H1 (cell line): Measurements from ENCODE around the gene FAM81A. TPM values are rescaled to one million over a fixed set of nuclear protein-coding genes. Genes with fewer than 3 reads are reported as not detected.

Experiments
- CTCF ChIA-PET: fragments of 300-600 bp; sonication (Branson Sonifier 250); formaldehyde crosslinking; loops from one replicate; lab custom pipeline; 2021; ENCODE audit not compliant: partially characterized antibody; lab: Charles Lee
- POLR2A ChIA-PET: fragments of 300-600 bp; sonication (Branson Sonifier 250); formaldehyde crosslinking; loops from one replicate; lab custom pipeline; 2021; ENCODE audit warnings: inconsistent platforms; ENCODE audit not compliant: partially characterized antibody; lab: Charles Lee
- DNase-seq, 2 experiments: peaks; one replicate each; pipeline versions ENCODE4 v3.0.0 to v3.0.0-alpha.2; 2010 to 2022; ENCODE audit warnings: low spot score in 2 of 2, low read depth in 1 of 2, mixed read lengths in 1 of 2
- FAIRE-seq: peaks from 2 replicates; lab custom pipeline; 2011; peaks lifted over from hg19 to GRCh38; lab: Jason Lieb, UNC
- H2AFZ ChIP-seq: 2 replicates; pipeline ENCODE4 v1.8.1; 2012; ENCODE audit warnings: low read length, inconsistent platforms
- H2AK5ac ChIP-seq: 2 replicates; pipeline ENCODE4 v1.6.1; 2013; ENCODE audit warnings: low read depth, low read length
- H2BK120ac ChIP-seq: replicated peaks from 2 replicates; pipeline ENCODE3; 2013; ENCODE audit warnings: low read depth, low read length, inconsistent platforms
- H2BK12ac ChIP-seq: 2 replicates; pipeline ENCODE4 v1.6.1; 2013; ENCODE audit warnings: low read depth, low read length
- H2BK15ac ChIP-seq: 2 replicates; pipeline ENCODE4 v1.6.1; 2013; ENCODE audit warnings: low read length
- H2BK20ac ChIP-seq: 2 replicates; pipeline ENCODE4 v1.6.1; 2013; ENCODE audit warnings: low read length
- H2BK5ac ChIP-seq: 2 replicates; pipeline ENCODE4 v1.6.1; 2013; ENCODE audit warnings: low read depth, low read length
- H3K14ac ChIP-seq: 2 replicates; pipeline ENCODE4 v1.6.1; 2013; ENCODE audit warnings: inconsistent platforms; ENCODE audit not compliant: insufficient read length
- H3K18ac ChIP-seq: 2 replicates; pipeline ENCODE4 v1.6.1; 2013; ENCODE audit warnings: low read length; ENCODE audit errors: extremely low read depth
- H3K23ac ChIP-seq: 2 replicates; pipeline ENCODE4 v1.6.1; 2013; ENCODE audit warnings: inconsistent platforms; ENCODE audit not compliant: insufficient read length
- H3K23me2 ChIP-seq: 2 replicates; pipeline ENCODE4 v1.6.1; 2013; ENCODE audit warnings: low read depth, low read length
- H3K27ac ChIP-seq: 2 replicates; pipeline ENCODE4 v1.6.1; 2011; ENCODE audit warnings: low read depth, low read length, inconsistent platforms
- H3K27me3 ChIP-seq, 4 experiments: replicated peaks in 1 of 4; 1 replicate in 1 of 4; 2 replicates in 3 of 4; pipeline versions ENCODE4 v1.6.1 to v1.8.1; 2011 to 2013; ENCODE audit warnings: low read length in 3 of 4, mild to moderate bottlenecking in 3 of 4, inconsistent platforms in 2 of 4, mixed read lengths in 2 of 4, moderate library complexity in 1 of 4; ENCODE audit not compliant: control insufficient read depth in 3 of 4, insufficient read depth in 3 of 4; ENCODE audit errors: extremely low read depth in 1 of 4
- H3K36me3 ChIP-seq, 4 experiments: 2 replicates each; pipeline versions ENCODE4 v1.6.1 to v1.8.1; 2011 to 2013; ENCODE audit warnings: mild to moderate bottlenecking in 4 of 4, low read length in 3 of 4, moderate library complexity in 2 of 4, control low read depth in 1 of 4, inconsistent platforms in 1 of 4; ENCODE audit not compliant: insufficient read depth in 4 of 4, control insufficient read depth in 2 of 4
- H3K4ac ChIP-seq: replicated peaks from 2 replicates; pipeline ENCODE3; 2013; ENCODE audit warnings: low read length, low read depth, mixed read lengths, inconsistent platforms; ENCODE audit not compliant: insufficient read length
- H3K4me1 ChIP-seq, 4 experiments: replicated peaks in 1 of 4; 1 replicate in 1 of 4; 2 replicates in 3 of 4; pipeline versions ENCODE4 v1.6.1 to v1.8.1; 2011 to 2013; ENCODE audit warnings: low read length in 3 of 4, inconsistent platforms in 2 of 4, mixed read lengths in 1 of 4; ENCODE audit not compliant: insufficient read depth in 4 of 4, control insufficient read depth in 3 of 4
- H3K4me2 ChIP-seq, 2 experiments: 2 replicates each; pipeline versions ENCODE4 v1.6.1 to v1.8.1; 2011 to 2013; ENCODE audit warnings: low read depth in 2 of 2, low read length in 2 of 2, control low read depth in 1 of 2, inconsistent platforms in 1 of 2, mild to moderate bottlenecking in 1 of 2; ENCODE audit not compliant: insufficient read depth in 1 of 2
- H3K4me3 ChIP-seq, 4 experiments: fragments of 200-600, 300-600 bp in 1 of 4; sonication (generic), shearing (Covaris generic), sonication (Bioruptor Twin) in 1 of 4; 2 replicates each; pipeline versions ENCODE4 v1.5.1 to v1.8.1; 2011 to 2016; ENCODE audit warnings: low read length in 4 of 4, low read depth in 3 of 4, control low read depth in 2 of 4, inconsistent platforms in 2 of 4, mild to moderate bottlenecking in 2 of 4, mixed read lengths in 1 of 4, moderate library complexity in 1 of 4; ENCODE audit not compliant: insufficient read depth in 2 of 4; ENCODE audit errors: extremely low read depth in 1 of 4
- H3K56ac ChIP-seq: replicated peaks from 2 replicates; pipeline ENCODE3; 2013; ENCODE audit warnings: low read depth, mild to moderate bottlenecking, mixed read lengths, low read length, inconsistent platforms; ENCODE audit not compliant: insufficient read length
- H3K79me1 ChIP-seq: 2 replicates; pipeline ENCODE4 v1.6.1; 2013; ENCODE audit warnings: low read depth, low read length, control low read depth
- H3K79me2 ChIP-seq, 2 experiments: 2 replicates each; pipeline versions ENCODE4 v1.6.1 to v1.8.1; 2012 to 2013; ENCODE audit warnings: low read length in 2 of 2, mild to moderate bottlenecking in 2 of 2, inconsistent platforms in 1 of 2; ENCODE audit not compliant: insufficient read depth in 2 of 2, control insufficient read depth in 1 of 2
- H3K9ac ChIP-seq, 4 experiments: replicated peaks in 1 of 4; 1 replicate in 1 of 4; 2 replicates in 3 of 4; pipeline versions ENCODE4 v1.6.1 to v1.8.1; 2011 to 2013; ENCODE audit warnings: low read depth in 3 of 4, low read length in 3 of 4, control low read depth in 2 of 4, mild to moderate bottlenecking in 2 of 4, moderate library complexity in 2 of 4, inconsistent platforms in 1 of 4; ENCODE audit errors: extremely low read depth in 1 of 4
- H3K9me3 ChIP-seq, 2 experiments: 2 replicates each; pipeline versions ENCODE4 v1.6.1 to v1.8.1; 2012 to 2013; ENCODE audit warnings: mild to moderate bottlenecking in 2 of 2, moderate library complexity in 2 of 2, control low read depth in 1 of 2, inconsistent platforms in 1 of 2, low read depth in 1 of 2, low read length in 1 of 2, mixed read lengths in 1 of 2; ENCODE audit not compliant: insufficient read depth in 2 of 2
- H4K20me1 ChIP-seq, 2 experiments: replicated peaks in 1 of 2; 2 replicates each; pipeline versions ENCODE3 to v1.8.1; 2011 to 2013; ENCODE audit warnings: inconsistent platforms in 2 of 2, low read length in 2 of 2, mild to moderate bottlenecking in 1 of 2; ENCODE audit not compliant: insufficient read depth in 2 of 2, control insufficient read depth in 1 of 2
- H4K5ac ChIP-seq: 2 replicates; pipeline ENCODE4 v1.6.1; 2013; ENCODE audit warnings: low read length, low read depth, mixed read lengths, inconsistent platforms; ENCODE audit not compliant: insufficient read length
- H4K8ac ChIP-seq: 2 replicates; pipeline ENCODE4 v1.8.0; 2013; ENCODE audit warnings: mild to moderate bottlenecking, moderate library complexity, low read length, inconsistent platforms; ENCODE audit not compliant: insufficient read depth; ENCODE audit errors: extremely low read depth
- H4K91ac ChIP-seq: replicated peaks from 2 replicates; pipeline ENCODE3; 2013; ENCODE audit warnings: low read length, mixed read lengths, inconsistent platforms; ENCODE audit not compliant: insufficient read length
- BACH1 ChIP-seq: IDR thresholded peaks from 2 replicates; pipeline ENCODE4 v1.6.1; 2012; ENCODE audit warnings: low read length, improper control_type of control experiment
- CBX8 ChIP-seq: fragments of 300-800, 300-1000 bp; sonication (generic); IDR thresholded peaks from 2 replicates; pipeline ENCODE4 v1.7.1; 2016; ENCODE audit warnings: low read depth, low read length, borderline replicate concordance
- EZH2 ChIP-seq: fragments of 200-600 bp; sonication (generic); IDR thresholded peaks from 2 replicates; pipeline ENCODE4 v1.7.1; 2012; ENCODE audit warnings: low read depth, mild to moderate bottlenecking, moderate library complexity, low read length, inconsistent platforms; ENCODE audit not compliant: severe bottlenecking
- SUZ12 ChIP-seq: fragments of 200-600 bp; sonication (generic); IDR thresholded peaks from 2 replicates; pipeline ENCODE4 v1.6.1; 2012; ENCODE audit warnings: mild to moderate bottlenecking, inconsistent platforms, low read length, moderate library complexity, mixed read lengths
- WGBS, 2 experiments: shearing (Covaris generic) in 1 of 2; methylation state at CpG; one replicate each; pipeline versions ENCODE4 v1.1.6 to v1.1.7; 2013 to 2015; ENCODE audit warnings: low lambda C conversion rate in 2 of 2, mixed read lengths in 2 of 2, inconsistent platforms in 1 of 2, low coverage in 1 of 2, missing lambda C conversion rate in 1 of 2; ENCODE audit not compliant: insufficient replicate concordance in 2 of 2, insufficient coverage in 1 of 2, insufficient read length in 1 of 2; ENCODE audit errors: extremely low coverage in 1 of 2, missing lambda C conversion rate in 1 of 2; 5-methylcytosine and 5-hydroxymethylcytosine counted together
- polyA plus RNA-seq, 7 experiments: library from polyadenylated mRNA; depleted of rRNA in 3 of 7; stranded (reverse) in 5 of 7; unstranded in 2 of 7; fragments of >200 nt in 5 of 7; fragments of 200-250 nt in 2 of 7; gene quantifications; 1 replicate in 5 of 7; 2 replicates in 1 of 7; 4 replicates in 1 of 7; pipeline versions ENCODE4 v1.2.1 to v1.2.3, GENCODE V29; 2011 to 2013; ENCODE audit warnings: missing spikeins in 2 of 7, mixed read lengths in 2 of 7
- total RNA-seq: library from RNA; stranded (reverse); fragmentation: NEBNext Ultra II Directional; extraction: Animal tissue kit (Norgen Biotek cat#: 25700); gene quantifications from 2 replicates; pipeline ENCODE4 v1.2.1, GENCODE V29; 2021

Gene FAM81A
- total and polyA plus RNA-seq, 2 of the 8 experiments (the other 6 are each of a cell fraction or from before 2014, with no cell fraction given), result 0.56 to 3.0 TPM

GRCh38 chr15:59438625-59439290 is 772 bp downstream of the FAM81A start:
- Histone ChIP-seq H3K79me2 (no peaks in the 10 kb centered on the region), H3K27ac (no peak overlapping the region), H3K4me3 (peak overlapping the region; percentile 34 to 87 (median 54)), H2BK120ac (no peak overlapping the region), H3K4me1 (peaks cover 0 to 4% (median 3%) of the 10 kb centered on the region in 4 experiments; a peak in 4 of 7 replicates), H2AK5ac (no peak overlapping the region), H3K56ac (no peak overlapping the region), H4K8ac (no peak overlapping the region), H3K14ac (no peak overlapping the region), H3K23me2 (peaks cover 13% of the 10 kb centered on the region; the same call in 1 of the 2 replicates), H4K5ac (no peak overlapping the region), H3K4ac (no peak overlapping the region), H2AFZ (peak overlapping the region; percentile 81), H3K9me3 (no peaks in the 10 kb centered on the region), H2BK5ac (no peak overlapping the region), H3K4me2 (peak overlapping the region; percentile 99), H4K91ac (no peak overlapping the region), H3K27me3 (peaks cover 17 to 47% (median 40%) of the 10 kb centered on the region in 4 experiments), H3K79me1 (no peaks in the 10 kb centered on the region), H4K20me1 (no peaks in the 10 kb centered on the region), H2BK12ac (no peak overlapping the region; the same call in 1 of the 2 replicates), H3K23ac (no peak overlapping the region), H3K9ac (no peak overlapping the region), H3K18ac (no peak overlapping the region; the same call in 1 of the 2 replicates), H2BK20ac (no peak overlapping the region), H3K36me3 (no peaks in the 10 kb centered on the region), H2BK15ac (peak overlapping the region; percentile 88; the same call in 1 of the 2 replicates)
- DNase-seq (no peak), FAIRE-seq (no peak)
- TF ChIP-seq BACH1, result no peak
- peak; percentile 48 for TF ChIP-seq EZH2
- TF ChIP-seq SUZ12, result peak; percentile 47; the same call in 1 of the 2 replicates
- no peak for TF ChIP-seq CBX8
- ChIA-PET CTCF (interaction anchor here (0.8 to 3.3 kb wide), 6 partner anchors 25 to 195 kb away, joined by 3 to 12 read pairs (median 6); no protein-coding TSS in a partner anchor), POLR2A (interaction anchor here (0.7 to 1.5 kb wide), 3 partner anchors 65 to 90 kb away, joined by 3 to 7 read pairs (median 3); partner anchors contain the start of gene MYO1E)
- 75% methylated on average over 22 of the region's 22 CpGs; no CpG with 5 or more reads in 1 of the 2 experiments for WGBS, 2 experiments
